ENCODE data around the gene ADRB1. TPM values are rescaled to one million over a fixed set of nuclear protein-coding genes. Genes with fewer than 3 reads are reported as not detected.

The ADRB1 gene
- total RNA-seq, 1 donor from 2014 or later, result 2.0 TPM

DNA sequence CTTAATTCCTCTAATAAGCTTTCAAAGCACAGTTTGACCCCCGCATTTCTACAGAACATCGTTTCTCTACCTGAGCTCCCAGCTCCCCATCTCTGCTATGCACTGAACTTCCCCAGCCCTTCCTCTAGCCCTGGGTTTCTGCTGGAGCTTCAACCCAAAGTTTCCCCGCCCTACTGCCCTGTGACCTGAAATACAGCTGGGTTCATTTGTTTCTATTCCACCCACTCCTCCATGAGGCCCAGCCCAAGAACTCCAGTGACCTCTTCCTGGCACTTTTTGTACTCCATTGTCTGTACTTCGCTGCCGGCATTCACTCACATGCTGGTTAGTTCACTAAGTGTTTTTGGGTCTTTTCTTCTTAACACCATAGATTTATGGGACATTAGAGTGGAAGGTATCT lies 35.8 kb downstream of the ADRB1 start:
- H3K27me3 Mint-ChIP-seq, result peaks cover 11% of the 10 kb centered on the region
- H3K9me3 Mint-ChIP-seq, result no peaks in the 10 kb centered on the region
- no peak for TF ChIP-seq CTCF (conservative IDR thresholded peaks at IDR 0.05)
- H3K4me1 Mint-ChIP-seq (ENCODE audit: unreplicated experiment), result no peaks in the 10 kb centered on the region
- no peaks in the 10 kb centered on the region for H3K36me3 Mint-ChIP-seq
- no peak for DNase-seq (ENCODE audit: extremely low spot score, unreplicated experiment)
- H3K4me3 Mint-ChIP-seq, result no peak overlapping the region
- H3K27ac Mint-ChIP-seq, result no peak overlapping the region

- no peak for DNase-seq (ENCODE audit: extremely low spot score, unreplicated experiment)
- Mint-ChIP-seq H3K27me3 (peaks cover 6% of the 10 kb centered on the region), H3K27ac (no peak overlapping the region), H3K4me3 (no peak overlapping the region), H3K4me1 (ENCODE audit: unreplicated experiment) (no peaks in the 10 kb centered on the region), H3K9me3 (no peaks in the 10 kb centered on the region), H3K36me3 (no peaks in the 10 kb centered on the region)
- TF ChIP-seq CTCF (conservative IDR thresholded peaks at IDR 0.05), result no peak
These were observed 38.4 kb downstream of the ADRB1 start for GRCh38 chr10:114081911-114082583.

DNA sequence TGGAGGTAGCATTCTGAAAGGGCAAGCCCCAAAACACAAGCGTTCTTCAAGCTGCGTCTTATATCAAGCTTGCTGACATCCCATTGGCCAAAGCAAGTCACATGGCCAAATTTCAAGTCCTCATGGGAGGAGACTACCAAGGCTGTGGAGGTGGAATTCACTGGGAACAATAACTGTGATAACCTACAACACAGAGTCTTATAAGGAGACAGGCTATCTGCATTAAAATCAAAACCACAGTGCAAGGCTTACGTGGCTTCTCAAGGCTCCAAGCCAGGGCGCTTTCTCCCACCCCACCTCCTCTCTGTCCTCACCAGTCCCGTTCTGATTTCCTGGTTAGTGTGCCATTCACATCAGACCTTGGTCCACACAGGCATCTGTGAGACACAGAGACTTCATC lies 39.4 kb downstream of the ADRB1 start:
- Mint-ChIP-seq H3K27me3 (no peaks in the 10 kb centered on the region), H3K36me3 (no peaks in the 10 kb centered on the region), H3K9me3 (no peaks in the 10 kb centered on the region), H3K4me3 (no peak overlapping the region), H3K27ac (no peak overlapping the region), H3K4me1 (ENCODE audit: unreplicated experiment) (no peaks in the 10 kb centered on the region)
- no peak for DNase-seq (ENCODE audit: extremely low spot score, unreplicated experiment)
- no peak for TF ChIP-seq CTCF (conservative IDR thresholded peaks at IDR 0.05)

GRCh38 chr10:114084215-114084614 lies 40.5 kb downstream of the ADRB1 start:
- no peaks in the 10 kb centered on the region for H3K36me3 Mint-ChIP-seq
- H3K27me3 Mint-ChIP-seq, result no peaks in the 10 kb centered on the region
- DNase-seq (ENCODE audit: extremely low spot score, unreplicated experiment), result no peak
- H3K9me3 Mint-ChIP-seq, result no peaks in the 10 kb centered on the region
- H3K27ac Mint-ChIP-seq, result no peak overlapping the region
- TF ChIP-seq CTCF (conservative IDR thresholded peaks at IDR 0.05), result no peak
- H3K4me3 Mint-ChIP-seq, result no peak overlapping the region
- no peaks in the 10 kb centered on the region for H3K4me1 Mint-ChIP-seq (ENCODE audit: unreplicated experiment)

GRCh38 chr10:114087255-114087654 lies 43.6 kb downstream of the ADRB1 start:
- H3K36me3 Mint-ChIP-seq, result no peaks in the 10 kb centered on the region

More at GRCh38 chr10:114087255-114087654, 43.6 kb downstream of the ADRB1 start:
- Mint-ChIP-seq H3K4me1 (ENCODE audit: unreplicated experiment) (no peaks in the 10 kb centered on the region), H3K27ac (no peak overlapping the region), H3K4me3 (no peak overlapping the region), H3K27me3 (no peaks in the 10 kb centered on the region), H3K9me3 (no peaks in the 10 kb centered on the region)
- peak; percentile 48 for TF ChIP-seq CTCF (conservative IDR thresholded peaks at IDR 0.05)
- no peak for DNase-seq (ENCODE audit: extremely low spot score, unreplicated experiment)
